CD4-positive, alpha-beta T cell treated with Interleukin-2 at 100 ng/mL for 4 hours (primary cell): Measurements from ENCODE around the gene EZH2.

Experiments
- DNase-seq: peaks from one replicate; pipeline ENCODE4 v3.0.0-alpha.2; 2020; ENCODE audit warnings: low spot score

The EZH2 gene

DNA sequence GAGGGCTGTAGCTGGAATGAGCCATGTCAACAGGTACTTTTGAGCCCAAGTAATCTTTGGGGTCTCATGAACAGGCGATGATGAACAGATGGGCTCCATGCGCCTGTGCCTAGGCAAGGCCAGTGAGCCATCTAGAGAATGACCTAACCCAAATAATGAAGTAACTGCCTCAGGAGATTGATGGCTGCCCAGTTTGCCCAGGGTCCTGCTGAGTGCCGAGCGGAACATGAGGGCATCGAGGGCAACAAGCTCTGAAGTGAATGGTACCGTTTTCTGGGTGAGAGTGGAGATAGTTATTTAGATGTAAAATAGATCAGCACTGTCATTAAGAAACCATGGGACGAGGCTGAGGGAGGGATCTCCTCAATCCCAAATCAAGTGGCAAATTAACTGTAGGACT is 77.9 kb downstream of the EZH2 start:
- no peak for DNase-seq

DNA sequence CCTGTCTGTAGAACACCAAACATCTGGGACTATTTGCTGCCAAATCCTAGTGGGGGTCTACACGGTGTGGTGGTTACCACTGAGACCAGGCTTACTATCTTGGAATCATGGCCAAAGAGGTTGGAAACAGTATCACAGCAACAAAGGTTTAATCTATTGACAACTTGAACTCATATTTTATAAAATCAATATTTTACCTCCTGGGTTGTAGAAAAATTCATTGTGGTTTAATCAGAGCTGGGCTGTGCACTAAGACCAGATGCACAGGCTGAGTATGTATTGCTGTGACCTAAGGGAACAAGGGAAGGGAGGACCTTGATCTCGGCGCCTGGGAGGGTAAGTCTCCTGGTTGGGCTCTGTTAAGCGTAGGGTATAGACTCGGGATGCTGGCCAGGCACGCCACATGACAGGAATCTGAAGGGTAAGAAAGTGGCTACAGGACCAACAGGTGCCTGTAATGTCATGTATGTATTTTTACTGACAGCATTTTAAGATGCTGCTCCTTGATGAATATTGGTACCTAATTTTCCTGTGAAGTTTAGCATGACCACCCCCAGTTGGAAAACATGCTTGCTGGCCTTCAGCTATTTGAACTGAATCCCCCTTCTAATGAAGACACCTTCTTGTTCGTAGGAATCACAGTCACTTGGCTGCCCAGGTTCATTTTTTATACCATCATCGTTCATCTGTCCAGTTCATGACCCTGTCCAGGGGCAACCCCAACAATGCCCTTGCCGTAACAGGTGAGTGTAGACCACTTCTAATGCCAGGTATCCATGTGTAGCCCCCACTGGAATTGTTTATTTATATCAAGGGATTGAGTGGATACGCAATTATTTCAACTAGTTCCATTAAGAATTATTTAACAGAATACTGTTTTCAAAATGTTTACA is 79.5 kb downstream of the EZH2 start:
- DNase-seq = no peak

- DNase-seq = no peak
Measured at GRCh38 chr7:148803094-148803493, 81.0 kb downstream of the EZH2 start.

- DNase-seq = no peak
Measured at GRCh38 chr7:148802101-148802493, 82.0 kb downstream of the EZH2 start.

GRCh38 chr7:148800677-148801076 is 83.4 kb downstream of the EZH2 start:
- no peak for DNase-seq

- DNase-seq = no peak
Measured at GRCh38 chr7:148799893-148800555, 84.1 kb downstream of the EZH2 start.

DNA sequence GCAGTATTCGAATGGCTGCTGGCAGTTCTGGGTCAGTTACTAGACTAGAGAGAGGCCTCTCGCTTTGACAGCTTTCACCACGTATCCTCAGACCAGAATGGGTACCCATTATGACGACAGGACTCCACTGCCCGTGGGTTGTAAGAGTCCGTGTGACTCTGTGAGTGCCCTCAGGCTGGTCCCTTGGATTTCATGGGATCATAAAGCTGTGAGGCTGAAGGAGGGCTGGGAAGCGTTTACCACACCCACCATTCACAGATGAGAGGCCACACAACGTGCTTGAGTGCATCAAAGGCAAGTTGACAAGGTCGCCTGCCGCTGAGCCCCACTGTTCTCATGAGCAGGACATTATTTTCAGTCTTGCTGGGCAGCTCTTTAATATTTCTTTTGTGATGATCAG is 87.2 kb downstream of the EZH2 start:
- DNase-seq = no peak

DNA sequence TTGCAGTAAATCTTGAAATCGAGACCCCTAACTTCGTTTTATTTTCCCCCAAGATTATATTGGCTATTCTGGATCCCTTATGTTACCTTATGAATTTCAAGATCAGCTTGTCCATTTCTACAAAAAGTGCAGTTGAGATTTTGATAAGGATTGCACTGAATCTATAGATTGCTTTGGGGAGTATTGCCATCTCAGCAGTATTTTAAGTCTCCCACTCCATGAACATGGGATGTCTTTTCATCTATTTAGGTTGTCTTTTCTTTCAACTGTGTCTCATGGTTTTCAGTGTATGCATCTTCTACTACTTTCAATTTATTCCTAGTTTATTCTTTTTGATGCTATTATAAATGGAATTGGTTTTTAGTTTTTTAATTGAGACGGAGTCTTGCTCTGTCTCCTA is 89.6 kb downstream of the EZH2 start:
- DNase-seq = no peak

GRCh38 chr7:148793590-148793989 is 90.5 kb downstream of the EZH2 start:
- no peak for DNase-seq

- no peak for DNase-seq
Measured at GRCh38 chr7:148791546-148791945, 92.5 kb downstream of the EZH2 start.

GRCh38 chr7:148790850-148791249 is 93.2 kb downstream of the EZH2 start:
- DNase-seq = no peak

GRCh38 chr7:148790131-148790726 is 93.9 kb downstream of the EZH2 start:
- DNase-seq = no peak

- no peak for DNase-seq
Measured at GRCh38 chr7:148789220-148789619, 94.9 kb downstream of the EZH2 start.

GRCh38 chr7:148787571-148788295 is 96.4 kb downstream of the EZH2 start:
- no peak for DNase-seq

DNA sequence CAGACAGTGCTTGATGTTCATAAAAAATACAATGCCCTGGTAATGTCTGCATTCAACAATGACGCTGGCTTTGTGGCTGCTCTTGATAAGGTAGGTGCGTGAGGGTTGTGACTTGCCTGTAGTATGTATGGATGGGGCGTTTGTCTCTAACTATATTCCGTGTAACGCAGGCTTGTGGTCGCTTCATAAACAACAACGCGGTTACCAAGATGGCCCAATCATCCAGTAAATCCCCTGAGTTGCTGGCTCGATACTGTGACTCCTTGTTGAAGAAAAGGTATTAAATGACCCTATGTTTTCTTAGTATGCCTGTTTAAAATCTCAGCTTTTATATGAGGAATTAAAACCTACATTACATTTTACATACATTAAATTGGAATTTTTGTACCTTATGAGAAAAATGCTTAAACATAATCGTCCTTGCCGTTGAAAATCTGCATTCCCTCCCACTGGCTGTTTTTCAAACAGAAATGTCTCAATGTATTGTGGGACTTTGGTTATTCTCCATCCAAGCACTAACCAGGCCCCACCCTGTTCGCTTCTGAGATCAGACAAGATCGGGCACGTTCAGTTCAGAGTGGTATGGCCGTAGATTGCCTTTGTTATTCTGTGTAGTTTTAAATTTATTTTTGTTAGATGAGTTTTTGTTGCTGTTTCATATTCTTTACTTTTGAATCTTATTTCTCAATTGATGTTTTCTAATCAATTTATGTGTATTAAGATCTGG is 100.1 kb downstream of the EZH2 start:
- no peak for DNase-seq

DNA sequence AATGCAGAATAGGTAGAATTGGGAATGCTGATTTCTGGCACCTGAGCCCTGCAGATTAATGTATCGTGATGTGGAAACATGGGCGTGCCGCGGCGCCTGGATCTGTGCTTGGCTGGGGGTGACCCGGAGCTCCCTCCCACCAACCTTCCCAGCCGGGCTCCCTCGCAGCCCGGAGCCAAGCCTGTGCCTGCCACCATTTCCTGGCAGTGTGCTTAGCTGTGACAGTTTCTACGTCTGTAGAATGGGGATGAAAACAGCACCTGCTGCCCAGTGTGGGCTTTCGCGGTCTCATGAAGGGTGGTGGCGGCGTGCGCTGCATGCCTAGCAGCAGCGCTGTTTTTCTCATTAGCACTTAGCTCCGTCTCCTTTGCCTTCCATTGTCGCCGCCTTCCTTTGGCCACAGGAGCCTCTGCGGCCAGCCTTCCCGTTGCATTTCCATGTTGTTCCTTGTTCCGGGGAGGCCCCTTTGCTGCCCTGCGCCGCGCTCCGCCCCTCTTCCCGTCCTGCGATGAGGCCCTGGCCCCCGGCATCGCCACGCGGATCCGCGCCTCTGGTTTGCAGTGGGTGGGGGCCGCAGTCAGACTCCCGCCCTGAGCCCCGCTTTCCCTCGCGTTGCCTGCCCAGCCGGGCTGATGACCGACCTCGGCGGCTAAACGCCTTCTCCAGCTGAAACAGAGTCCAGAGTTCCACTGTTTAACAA is 101.2 kb downstream of the EZH2 start:
- DNase-seq = no peak

DNA sequence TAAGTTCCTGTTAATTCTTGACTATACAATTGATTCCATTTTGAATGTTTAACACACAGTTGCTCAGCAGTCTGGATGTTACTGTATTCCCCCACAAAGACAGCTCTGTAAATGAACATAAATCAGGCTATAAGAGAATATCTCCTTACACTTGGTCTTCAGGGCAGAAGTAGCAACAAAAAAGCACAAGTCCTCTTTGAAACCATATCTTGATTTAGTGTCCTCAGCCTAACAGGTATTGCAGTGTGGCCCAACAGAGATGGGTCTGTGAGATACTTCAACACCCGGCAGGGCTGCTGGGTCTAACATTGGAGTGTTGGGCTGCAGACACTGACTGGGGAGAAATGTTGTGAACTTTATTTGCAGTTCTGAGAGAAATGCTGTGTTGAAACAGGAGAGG is 109.6 kb downstream of the EZH2 start:
- DNase-seq = no peak

GRCh38 chr7:148773334-148773733 is 110.8 kb downstream of the EZH2 start:
- peak; percentile 54 for DNase-seq

- peak; percentile 63 for DNase-seq
Measured at GRCh38 chr7:148772297-148773089, 111.6 kb downstream of the EZH2 start.

- no peak for DNase-seq
Measured at GRCh38 chr7:148770004-148770403, 114.1 kb downstream of the EZH2 start.
